Medulla oblongata (tissue), 1 donor: ENCODE data around the gene GNAI3.

ENCODE experiments used
- DNase-seq: peaks from one replicate; pipeline ENCODE4 v3.0.0-alpha.2; 2015; ENCODE audit errors: extremely low spot score

GNAI3 gene

DNA sequence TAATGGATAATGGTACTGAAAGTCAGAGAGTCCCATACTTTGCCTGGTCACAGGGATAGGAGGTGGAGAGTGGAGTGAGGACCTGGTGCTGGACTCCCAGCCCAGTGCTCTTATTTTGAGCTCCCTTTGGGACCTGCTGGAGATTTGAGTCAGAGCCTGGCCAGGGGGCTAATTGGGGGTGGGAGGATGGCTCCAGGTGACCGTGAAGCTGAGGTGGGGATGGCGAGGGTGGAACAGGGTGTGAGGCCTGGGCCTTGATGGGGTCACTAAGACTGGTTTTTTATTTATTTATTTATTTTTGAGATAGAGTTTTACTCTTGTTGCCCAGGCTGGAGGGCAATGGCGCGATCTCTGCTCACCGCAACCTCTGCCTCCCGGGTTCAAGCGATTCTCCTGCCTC lies 89.0 kb downstream of the GNAI3 start:
- no peak for DNase-seq

DNA sequence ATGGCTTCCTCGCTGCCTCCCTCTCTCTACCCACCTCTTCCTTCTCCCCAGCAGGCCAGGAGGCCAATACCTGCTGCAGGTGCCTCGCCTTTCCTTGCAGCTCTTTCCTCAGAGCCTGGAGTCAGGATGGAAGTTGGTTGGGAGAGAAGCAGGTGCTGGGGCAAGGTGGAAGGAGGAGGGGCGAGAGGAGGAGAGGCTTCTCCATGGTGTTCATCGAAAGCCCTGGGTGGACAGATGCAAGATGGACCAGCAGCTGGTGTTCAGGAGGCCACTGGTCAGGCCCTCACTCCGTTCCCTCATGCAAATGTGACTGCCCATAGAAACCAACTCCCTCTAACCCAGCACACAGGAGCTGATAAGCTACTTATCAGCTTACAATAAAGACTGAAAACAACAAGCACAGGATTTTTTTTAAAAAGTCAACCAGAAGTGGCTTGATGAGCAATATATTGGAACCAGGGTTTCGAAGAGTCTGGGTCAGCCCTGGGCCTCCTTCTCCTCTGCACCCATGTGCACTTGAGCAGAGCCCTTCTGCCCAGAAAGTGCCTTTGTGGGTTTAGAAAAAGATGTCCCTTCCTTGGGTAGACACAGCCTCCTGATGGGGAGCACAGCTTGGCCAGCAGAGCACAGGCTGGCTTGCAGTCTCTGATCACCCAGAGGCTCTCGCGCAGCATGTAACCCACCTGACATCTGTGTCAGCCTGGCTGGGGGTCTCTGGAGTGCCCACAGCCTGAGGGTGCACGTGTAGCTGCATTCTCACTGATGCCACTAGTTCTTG lies 90.8 kb downstream of the GNAI3 start:
- DNase-seq, result no peak

- no peak for DNase-seq
Measured at GRCh38 chr1:109639841-109640184, 91.4 kb downstream of the GNAI3 start.

DNA sequence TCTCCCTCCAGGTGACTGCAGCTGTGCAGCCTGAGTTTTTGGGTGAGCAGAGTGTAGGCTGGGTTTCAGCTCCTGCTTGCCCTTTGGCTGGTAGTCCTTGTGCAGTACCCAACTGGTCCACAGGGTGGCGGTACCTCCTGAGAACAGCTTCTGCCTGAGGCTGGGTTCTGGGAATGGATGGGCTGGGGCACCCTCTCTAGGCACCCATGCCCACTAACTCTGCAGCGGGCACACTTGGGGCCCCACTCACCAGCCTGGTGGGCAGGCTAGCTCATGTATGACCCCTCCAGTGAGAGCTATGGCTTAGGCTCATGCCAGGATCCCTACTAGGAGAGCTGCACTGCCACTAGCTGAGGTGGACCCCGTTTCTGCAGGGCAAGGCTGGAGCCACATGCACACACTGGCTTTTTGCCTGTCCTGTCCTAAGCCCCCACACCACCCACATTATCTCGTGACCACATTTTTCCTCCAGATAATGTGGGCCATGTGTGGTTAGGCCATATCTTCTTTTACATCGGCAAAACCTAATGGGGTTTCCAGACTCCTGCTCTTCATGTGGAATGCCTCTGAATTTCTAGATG lies 92.0 kb downstream of the GNAI3 start:
- DNase-seq, result peak; percentile 86

- DNase-seq, result no peak
Measured at GRCh38 chr1:109641078-109641740, 92.8 kb downstream of the GNAI3 start.

GRCh38 chr1:109641861-109642260 lies 93.4 kb downstream of the GNAI3 start:
- no peak for DNase-seq

GRCh38 chr1:109642626-109643025 lies 94.2 kb downstream of the GNAI3 start:
- DNase-seq, result no peak

DNA sequence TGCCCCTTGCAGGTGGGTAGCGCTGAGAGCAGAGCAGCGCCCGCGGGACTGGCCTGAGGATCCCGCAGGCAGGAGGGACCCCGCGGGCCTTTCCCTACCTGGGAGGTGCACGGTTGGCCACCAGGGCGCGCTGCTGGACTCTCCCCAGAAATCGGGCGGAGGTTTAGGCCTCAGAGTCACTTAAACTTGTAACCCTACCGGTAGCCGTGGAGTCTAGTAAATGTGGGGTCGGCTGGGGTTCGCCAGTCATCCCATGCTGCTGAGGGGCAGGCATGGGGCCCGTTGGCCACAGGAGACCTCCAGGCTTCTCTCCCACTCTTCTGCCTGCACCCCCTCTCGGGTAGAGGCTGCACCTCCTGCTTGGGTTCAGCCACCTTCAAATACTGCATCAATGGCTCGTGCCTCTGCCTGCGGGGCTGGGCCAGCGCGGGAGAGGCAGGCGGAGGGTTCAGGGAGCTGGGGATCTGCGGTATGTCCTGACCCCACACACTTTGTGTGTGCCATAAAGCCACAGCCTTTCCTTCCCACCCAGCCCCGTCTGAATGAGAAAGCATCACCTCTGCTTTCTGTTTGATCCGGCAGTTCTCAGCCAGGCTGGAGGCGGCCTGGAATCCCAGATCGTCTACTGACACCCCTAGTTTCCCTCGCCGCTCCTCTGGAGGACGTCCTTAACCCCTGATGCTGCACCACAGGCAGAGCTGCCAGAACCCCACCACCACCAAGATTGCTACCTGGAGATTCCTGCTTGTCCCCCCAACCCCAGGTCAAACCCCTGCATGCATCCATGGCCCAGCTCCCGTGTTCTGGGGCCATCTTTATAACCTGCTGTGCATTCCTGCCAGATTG lies 95.2 kb downstream of the GNAI3 start:
- peak; percentile 76 for DNase-seq

DNA sequence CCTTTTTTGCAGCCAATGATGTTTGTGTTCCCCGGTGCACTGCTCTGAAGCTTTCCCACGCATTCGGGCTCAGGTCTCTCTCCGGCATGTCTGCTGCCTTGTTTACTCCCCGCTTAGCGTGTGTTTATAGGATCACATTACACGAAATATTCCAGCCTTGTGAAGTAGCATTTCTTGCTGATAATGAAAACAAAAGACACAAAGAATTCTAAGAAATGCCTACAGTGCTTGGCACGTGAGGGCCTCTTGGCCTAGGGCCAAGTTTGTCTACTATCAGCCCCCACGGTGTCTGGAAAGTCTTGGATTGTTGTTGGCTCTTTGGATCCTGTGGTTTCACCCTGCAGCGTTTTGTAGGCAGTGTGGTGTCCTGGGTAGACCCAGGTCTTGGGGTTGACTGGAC lies 96.3 kb downstream of the GNAI3 start:
- no peak for DNase-seq

GRCh38 chr1:109649491-109649914 lies 101.1 kb downstream of the GNAI3 start:
- DNase-seq, result peak; percentile 65

DNA sequence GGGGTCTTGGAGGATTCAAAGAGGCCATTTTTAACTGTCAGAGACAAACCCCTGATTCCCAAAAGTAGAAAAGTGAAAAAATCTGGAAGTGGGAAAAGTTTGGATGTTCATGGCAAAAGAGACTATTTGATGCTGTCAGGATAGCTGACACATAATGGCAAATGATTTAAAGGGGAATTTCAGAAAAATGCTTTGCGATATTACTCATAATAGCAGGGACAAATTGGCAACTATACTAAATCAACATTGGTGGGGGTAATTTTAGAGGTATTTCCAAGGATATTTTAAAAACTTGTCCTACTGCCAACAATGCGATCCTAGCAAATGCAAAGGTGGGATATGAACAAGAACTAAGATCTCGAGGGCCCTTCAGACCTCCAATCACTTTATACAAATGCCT lies 102.2 kb downstream of the GNAI3 start:
- no peak for DNase-seq

- no peak for DNase-seq
Measured at GRCh38 chr1:109652402-109652801, 104.0 kb downstream of the GNAI3 start.

- DNase-seq, result no peak
Measured at GRCh38 chr1:109653306-109653705, 104.9 kb downstream of the GNAI3 start.

DNA sequence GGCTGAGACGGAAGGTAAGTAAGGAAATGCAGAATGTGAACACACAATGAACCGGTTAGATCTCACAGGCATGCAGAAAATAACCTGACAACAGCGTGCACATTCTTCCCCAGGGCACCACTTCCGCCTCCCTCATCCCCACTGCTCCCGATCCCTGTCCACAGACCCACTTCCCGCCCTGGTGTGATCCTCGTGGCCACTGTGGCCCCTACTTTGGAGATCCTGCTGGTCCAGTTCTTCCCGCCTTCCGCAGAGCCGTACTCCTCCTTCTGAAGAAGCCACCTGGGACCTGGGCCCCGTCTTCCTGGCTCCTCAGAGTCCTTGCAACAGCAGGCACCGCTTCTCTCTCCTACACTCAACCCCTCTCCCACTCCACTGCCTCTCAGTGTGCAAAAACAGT lies 106.1 kb downstream of the GNAI3 start:
- DNase-seq, result no peak

GRCh38 chr1:109655615-109656519 lies 107.5 kb downstream of the GNAI3 start, which contains the start of gene GSTM4:
Gene GSTM4, plus strand, starts transcription at chr1:109656099. Its CDS starts 291 bp downstream, at chr1:109656390.
- peak; percentile 68 for DNase-seq

- DNase-seq, result no peak
Measured at GRCh38 chr1:109657395-109657794, 109.0 kb downstream of the GNAI3 start.

DNA sequence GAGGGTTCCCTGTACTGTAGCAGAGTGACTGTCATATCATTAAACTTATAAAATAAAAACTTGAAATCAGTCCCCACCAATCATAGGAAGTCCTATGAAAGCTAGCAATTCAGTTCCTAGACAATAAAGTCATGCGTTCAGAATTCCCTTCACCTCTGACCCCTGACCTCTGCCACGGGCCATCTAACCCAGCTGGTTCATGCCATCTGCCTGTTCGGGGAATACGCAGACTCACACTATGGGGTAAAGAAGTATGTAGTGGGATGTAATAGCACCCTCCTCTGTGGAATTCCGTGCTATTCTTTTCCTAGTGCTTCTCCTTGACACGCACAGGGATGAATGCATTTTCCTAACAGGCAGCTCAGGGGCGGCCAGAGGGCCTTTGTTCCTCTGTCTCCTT lies 109.6 kb downstream of the GNAI3 start:
- no peak for DNase-seq

DNA sequence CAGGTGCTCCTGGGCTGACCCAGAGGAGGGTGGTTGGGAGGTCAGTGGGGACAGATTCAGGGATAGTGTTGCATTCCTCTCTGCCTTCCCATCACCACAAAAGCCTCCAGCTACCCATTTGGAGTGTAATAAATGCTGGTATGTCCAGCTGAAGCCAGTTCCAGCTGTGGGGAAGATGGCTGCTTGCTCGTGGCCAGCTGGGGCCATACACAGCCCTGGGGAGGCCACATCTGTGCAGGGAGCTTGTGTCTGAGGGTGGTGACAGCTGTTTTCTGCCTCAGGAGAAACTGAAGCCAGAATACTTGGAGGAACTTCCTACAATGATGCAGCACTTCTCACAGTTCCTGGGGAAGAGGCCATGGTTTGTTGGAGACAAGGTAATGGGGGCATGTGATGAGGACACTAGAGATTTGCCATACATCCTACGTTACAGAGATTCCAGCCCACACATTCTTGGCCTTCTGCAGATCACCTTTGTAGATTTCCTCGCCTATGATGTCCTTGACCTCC lies 110.2 kb downstream of the GNAI3 start:
- no peak for DNase-seq

GRCh38 chr1:109659145-109659544 lies 110.7 kb downstream of the GNAI3 start:
- DNase-seq, result no peak

DNA sequence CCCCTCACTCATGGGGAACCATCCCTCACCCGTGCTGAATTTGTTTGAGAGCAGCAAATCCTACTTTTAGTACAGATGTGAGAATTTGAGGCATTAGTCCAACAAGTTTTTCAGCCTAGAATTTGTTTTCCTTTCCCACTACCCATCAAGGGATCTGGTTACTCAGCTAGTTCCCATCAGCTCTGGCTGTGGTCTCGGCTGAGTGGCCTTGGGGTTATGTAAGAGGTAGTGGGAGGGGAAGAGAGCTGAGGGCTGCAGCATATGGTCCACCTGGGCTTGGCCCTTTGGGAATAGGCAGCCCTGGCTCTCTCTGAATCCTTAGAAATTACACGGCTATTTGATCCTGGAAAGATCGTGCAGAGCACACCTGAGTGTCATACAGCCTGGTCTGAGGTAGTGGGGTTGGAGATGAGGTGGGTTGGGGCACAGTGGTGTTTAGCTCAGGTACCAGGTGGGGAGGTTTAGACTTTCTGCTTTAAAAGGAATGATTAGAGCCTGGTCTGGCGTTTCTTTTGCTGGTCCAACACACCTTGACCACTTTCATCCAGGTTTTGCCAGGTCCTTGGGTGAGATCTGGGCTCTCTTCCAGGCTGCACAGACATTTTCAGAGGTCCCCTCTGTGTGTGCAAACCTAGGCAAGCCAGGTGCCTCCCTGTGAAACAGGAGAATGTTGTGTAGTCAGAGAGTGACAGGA lies 111.7 kb downstream of the GNAI3 start:
- DNase-seq, result peak; percentile 40
